GM23338 (cell line): ENCODE measurements around the gene VSIG10. TPM values are rescaled to one million over a fixed set of nuclear protein-coding genes. Genes with fewer than 3 reads are reported as not detected.

Source experiments
- ATAC-seq: fragments of 200-7000 bp; cut with Tn5 transposase; 3 replicates; pipeline ENCODE4 v1.9.1; 2020
- DNase-seq: peaks from one replicate; pipeline ENCODE4 v3.0.0-alpha.2; 2015; ENCODE audit warnings: low spot score
- H2AFZ ChIP-seq: fragments of 200-600 bp; sonication (generic); 2 replicates; pipeline ENCODE4 v1.8.0; 2016; ENCODE audit warnings: antibody characterized with exemption, mild to moderate bottlenecking, moderate library complexity
- H3F3A ChIP-seq: fragments of 200-600 bp; sonication (generic); replicated peaks from 2 replicates; pipeline ENCODE4 v1.8.0; 2017; ENCODE audit warnings: antibody characterized with exemption, mixed run types, low read depth
- H3K27ac ChIP-seq: fragments of 200-600 bp; sonication (generic); 2 replicates; pipeline ENCODE4 v1.6.1; 2016; ENCODE audit warnings: low read depth
- H3K27me3 ChIP-seq: fragments of 200-600 bp; sonication (generic); 2 replicates; pipeline ENCODE4 v1.8.0; 2016; ENCODE audit warnings: mild to moderate bottlenecking, mixed run types, moderate library complexity; ENCODE audit not compliant: insufficient read depth
- H3K36me3 ChIP-seq: fragments of 200-600 bp; sonication (generic); 2 replicates; pipeline ENCODE4 v1.8.0; 2016; ENCODE audit warnings: mild to moderate bottlenecking; ENCODE audit not compliant: insufficient read depth
- H3K4me1 ChIP-seq: fragments of 200-600 bp; sonication (generic); 2 replicates; pipeline ENCODE4 v1.8.0; 2016; ENCODE audit warnings: mild to moderate bottlenecking, moderate library complexity; ENCODE audit not compliant: insufficient read depth
- H3K4me2 ChIP-seq: fragments of 200-600 bp; sonication (generic); 2 replicates; pipeline ENCODE4 v1.7.1; 2017; ENCODE audit warnings: mixed run types
- H3K4me3 ChIP-seq: fragments of 200-600 bp; sonication (generic); 2 replicates; pipeline ENCODE4 v1.6.1; 2016; ENCODE audit warnings: mixed run types
- H3K79me2 ChIP-seq: fragments of 200-600 bp; sonication (generic); replicated peaks from 2 replicates; pipeline ENCODE4 v1.8.0; 2017; ENCODE audit warnings: mild to moderate bottlenecking; ENCODE audit not compliant: insufficient read depth
- H3K9me2 ChIP-seq: fragments of 200-600 bp; sonication (generic); 2 replicates; pipeline ENCODE4 v1.8.0; 2017; ENCODE audit not compliant: insufficient read depth
- H4K20me1 ChIP-seq: fragments of 200-600 bp; sonication (generic); replicated peaks from 2 replicates; pipeline ENCODE4 v1.8.0; 2017; ENCODE audit warnings: mild to moderate bottlenecking; ENCODE audit not compliant: insufficient read depth
- H3K27ac Mint-ChIP-seq: 2 replicates; pipeline ENCODE4 v1.8.0; 2020; ENCODE audit warnings: inconsistent platforms, mild to moderate bottlenecking, moderate library complexity, mixed read lengths
- H3K27me3 Mint-ChIP-seq: 3 replicates; pipeline ENCODE4 v1.8.0; 2022; ENCODE audit warnings: low read depth, mild to moderate bottlenecking, moderate library complexity, mixed read lengths, inconsistent platforms; ENCODE audit not compliant: insufficient read depth, poor library complexity
- H3K36me3 Mint-ChIP-seq: 3 replicates; pipeline ENCODE4 v1.8.0; 2021; ENCODE audit warnings: low read depth, mild to moderate bottlenecking, inconsistent platforms, moderate library complexity, mixed read lengths
- H3K4me1 Mint-ChIP-seq: 3 replicates; pipeline ENCODE4 v1.8.0; 2020; ENCODE audit warnings: mild to moderate bottlenecking, inconsistent platforms, mixed read lengths
- H3K4me3 Mint-ChIP-seq: 3 replicates; pipeline ENCODE4 v1.8.0; 2021; ENCODE audit warnings: moderate library complexity, mild to moderate bottlenecking, inconsistent platforms, mixed read lengths
- H3K9me3 Mint-ChIP-seq: 3 replicates; pipeline ENCODE4 v1.8.0; 2020; ENCODE audit warnings: moderate library complexity, mild to moderate bottlenecking, inconsistent platforms, mixed read lengths
- CREB1 ChIP-seq: fragments of 250-450 bp; sonication (Bioruptor Pico); IDR thresholded peaks from 2 replicates; pipeline ENCODE4 v1.5.0; 2020; ENCODE audit warnings: low read depth, mild to moderate bottlenecking, moderate library complexity
- CTCF ChIP-seq, 2 experiments: fragments of 200-600 bp in 1 of 2; sonication (generic) in 1 of 2; conservative IDR thresholded peaks; 2 replicates each; pipeline versions ENCODE4 v1.5.1 to v1.6.1; 2016 to 2017; ENCODE audit warnings: antibody characterized with exemption in 2 of 2, low read depth in 2 of 2, mild to moderate bottlenecking in 2 of 2, moderate library complexity in 1 of 2
- JUNB ChIP-seq: IDR thresholded peaks from one replicate; pipeline ENCODE4 v1.6.1; 2016; ENCODE audit warnings: antibody characterized with exemption; ENCODE audit not compliant: unreplicated experiment
- NANOG ChIP-seq: IDR thresholded peaks from 2 replicates; pipeline ENCODE4 v1.6.1; 2016; ENCODE audit warnings: antibody characterized with exemption, borderline replicate concordance
- POLR2AphosphoS5 ChIP-seq: IDR thresholded peaks from 2 replicates; pipeline ENCODE4 v1.6.1; 2016; ENCODE audit warnings: antibody characterized with exemption, low read depth
- REST ChIP-seq: IDR thresholded peaks from one replicate; pipeline ENCODE4 v1.6.1; 2018; ENCODE audit warnings: antibody characterized with exemption; ENCODE audit not compliant: unreplicated experiment
- STAT1 ChIP-seq: IDR thresholded peaks from one replicate; pipeline ENCODE4 v1.6.1; 2016; ENCODE audit warnings: antibody characterized with exemption; ENCODE audit not compliant: unreplicated experiment
- ZNF114 ChIP-seq: fragments of 250-450 bp; sonication (Bioruptor Pico); IDR thresholded peaks from 2 replicates; pipeline ENCODE4 v1.5.0; 2020; ENCODE audit warnings: mild to moderate bottlenecking, moderate library complexity
- ZNF331 ChIP-seq: fragments of 250-450 bp; sonication (Bioruptor Pico); IDR thresholded peaks from 2 replicates; pipeline ENCODE4 v1.5.0; 2020; ENCODE audit warnings: low read depth, mild to moderate bottlenecking, moderate library complexity
- polyA plus RNA-seq: library from polyadenylated mRNA; unstranded; fragments of >200 nt; fragmentation: Nextera tagmentation; extraction: Ambion mirVana; gene quantifications from 2 replicates; pipeline ENCODE4 v1.2.1, GENCODE V29; 2016
- total RNA-seq: library from RNA; depleted of rRNA; stranded (reverse); fragments of >200 nt; shearing (Covaris generic); gene quantifications from 2 replicates; pipeline ENCODE4 v1.2.3, GENCODE V29; 2014

Gene VSIG10
- total and polyA plus RNA-seq, 2 experiments from 2014 or later: 52.1 to 98.5 TPM

GRCh38 chr12:118044577-118044976 lies 59.2 kb downstream of the VSIG10 start:
- Mint-ChIP-seq H3K27me3 (peaks cover 7% of the 10 kb centered on the region), H3K4me1 (no peaks in the 10 kb centered on the region), H3K9me3 (no peaks in the 10 kb centered on the region), H3K27ac (no peak overlapping the region), H3K36me3 (peaks cover 75% of the 10 kb centered on the region), H3K4me3 (no peak overlapping the region)
- DNase-seq (no peak), ATAC-seq (no peak)
- H3K79me2 ChIP-seq: peaks cover 31% of the 10 kb centered on the region; the same call in 1 of the 2 replicates
- no peaks in the 10 kb centered on the region for H3F3A ChIP-seq
- no peak for TF ChIP-seq CREB1 (CRISPR knock-in tag)
- TF ChIP-seq NANOG: no peak
- 0 out of 2 replicates have a peak, but pooled peaks cover 5% of the 10 kb centered on the region for H4K20me1 ChIP-seq
- H3K4me1 ChIP-seq: no peaks in the 10 kb centered on the region
- peaks cover 15% of the 10 kb centered on the region for H3K36me3 ChIP-seq
- H3K4me3 ChIP-seq: no peak overlapping the region
- no peak overlapping the region for H3K4me2 ChIP-seq
- H3K27ac ChIP-seq: 0 out of 2 replicates have a peak overlapping the region, but pooled peaks have one; percentile 50
- H2AFZ ChIP-seq: no peak overlapping the region
- no peaks in the 10 kb centered on the region for H3K27me3 ChIP-seq
- no peaks in the 10 kb centered on the region for H3K9me2 ChIP-seq

GRCh38 chr12:118044075-118044474 lies 59.7 kb downstream of the VSIG10 start:
- no peak for DNase-seq
- Histone ChIP-seq H3K9me2 (no peaks in the 10 kb centered on the region), H3F3A (no peaks in the 10 kb centered on the region), H3K4me2 (no peak overlapping the region), H4K20me1 (0 out of 2 replicates have a peak, but pooled peaks cover 5% of the 10 kb centered on the region), H3K27me3 (no peaks in the 10 kb centered on the region), H3K4me1 (no peaks in the 10 kb centered on the region), H3K4me3 (no peak overlapping the region), H3K27ac (0 out of 2 replicates have a peak overlapping the region, but pooled peaks have one; percentile 50), H3K79me2 (peaks cover 31% of the 10 kb centered on the region; the same call in 1 of the 2 replicates), H3K36me3 (peaks cover 12% of the 10 kb centered on the region), H2AFZ (no peak overlapping the region)
- H3K4me1 Mint-ChIP-seq: no peaks in the 10 kb centered on the region
- no peak for ATAC-seq
- no peak overlapping the region for H3K27ac Mint-ChIP-seq
- TF ChIP-seq JUNB (no peak), POLR2AphosphoS5 (no peak), NANOG (no peak), ZNF114 (CRISPR knock-in tag) (no peak), ZNF331 (no peak), CTCF (conservative IDR thresholded peaks at IDR 0.05; ENCODE audit: low read depth in 2 of 2) (no peak)
- H3K36me3 Mint-ChIP-seq: peaks cover 74% of the 10 kb centered on the region
- peaks cover 7% of the 10 kb centered on the region for H3K27me3 Mint-ChIP-seq
- no peaks in the 10 kb centered on the region for H3K9me3 Mint-ChIP-seq
- no peak overlapping the region for H3K4me3 Mint-ChIP-seq

- H3K27ac Mint-ChIP-seq: no peak overlapping the region
- Histone ChIP-seq H3K4me3 (no peak overlapping the region), H3K4me2 (no peak overlapping the region), H3K79me2 (peaks cover 14% of the 10 kb centered on the region; the same call in 1 of the 2 replicates), H2AFZ (no peak overlapping the region), H3K36me3 (peaks cover 11% of the 10 kb centered on the region), H3F3A (peaks cover 6% of the 10 kb centered on the region), H3K27me3 (no peaks in the 10 kb centered on the region), H4K20me1 (0 out of 2 replicates have a peak, but pooled peaks cover 5% of the 10 kb centered on the region), H3K9me2 (no peaks in the 10 kb centered on the region), H3K27ac (no peak overlapping the region), H3K4me1 (no peaks in the 10 kb centered on the region)
- peaks cover 6% of the 10 kb centered on the region; the same call in 2 of the 3 replicates for H3K4me1 Mint-ChIP-seq
- ATAC-seq (no peak), DNase-seq (no peak)
- H3K36me3 Mint-ChIP-seq: peaks cover 81% of the 10 kb centered on the region
- no peak overlapping the region for H3K4me3 Mint-ChIP-seq
- peaks cover 7% of the 10 kb centered on the region for H3K27me3 Mint-ChIP-seq
- no peaks in the 10 kb centered on the region for H3K9me3 Mint-ChIP-seq
- no peak for TF ChIP-seq REST
- no peak for TF ChIP-seq STAT1
- TF ChIP-seq JUNB: no peak
- TF ChIP-seq ZNF331: no peak
- TF ChIP-seq POLR2AphosphoS5: no peak
- TF ChIP-seq CREB1 (CRISPR knock-in tag): no peak
Measured at GRCh38 chr12:118042091-118042490, 61.7 kb downstream of the VSIG10 start.
